ENCODE data around the gene TMEM101.

- TF ChIP-seq CTCF (IDR thresholded peaks at IDR 0.05; ENCODE audit: borderline replicate concordance, extremely low read depth, low read length, poor library complexity, severe bottlenecking) (no peak), EZH2 (IDR thresholded peaks at IDR 0.05; ENCODE audit: borderline replicate concordance, low read depth, low read length, severe bottlenecking) (no peak)
Measured at GRCh38 chr17:43974382-43975266, 40.1 kb downstream of the TMEM101 start.
